Measurements from ENCODE around the gene PAM.

PAM gene

DNA sequence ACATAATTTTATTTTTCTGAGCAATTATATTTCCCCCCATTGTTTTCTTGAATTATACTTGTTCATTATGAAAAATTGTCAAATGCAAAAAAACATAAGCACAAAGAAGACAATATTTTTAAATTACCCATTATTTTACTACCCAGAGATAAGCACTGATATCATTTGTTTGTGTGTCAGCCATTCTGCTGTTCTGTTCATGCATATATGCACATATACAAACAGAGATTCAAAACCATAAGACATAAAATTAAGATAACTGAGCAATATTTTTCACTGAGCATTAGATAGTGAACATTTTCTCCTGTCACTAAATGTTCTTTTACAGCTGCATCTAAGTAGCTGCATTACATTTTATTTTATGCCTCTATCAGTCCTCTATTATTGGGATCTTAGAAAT, 35.6 kb downstream of the PAM start:
- Histone ChIP-seq H2AFZ (ENCODE audit: low read depth, low read length, severe bottlenecking) (no peak overlapping the region), H3K9me3 (ENCODE audit: insufficient read depth, low read length) (no peaks in the 10 kb centered on the region), H4K20me1 (ENCODE audit: low read depth, low read length) (no peaks in the 10 kb centered on the region), H3K27ac (ENCODE audit: low read depth, low read length) (no peak overlapping the region), H3K9me2 (replicated peaks; ENCODE audit: insufficient read depth, low read length) (no peaks in the 10 kb centered on the region), H3F3A (ENCODE audit: insufficient read depth) (no peaks in the 10 kb centered on the region), H3K4me3 (ENCODE audit: insufficient read depth, low read length, poor library complexity, severe bottlenecking) (no peak overlapping the region), H3K4me2 (ENCODE audit: low read depth, low read length, poor library complexity, severe bottlenecking) (no peak overlapping the region), H3K9ac (ENCODE audit: low read length) (no peak overlapping the region), H3K36me3 (ENCODE audit: low read length) (no peaks in the 10 kb centered on the region), H3K27me3 (ENCODE audit: low read length) (no peaks in the 10 kb centered on the region), H3K79me2 (ENCODE audit: insufficient read depth, low read length) (no peaks in the 10 kb centered on the region)
- TF ChIP-seq, protein P1, sequence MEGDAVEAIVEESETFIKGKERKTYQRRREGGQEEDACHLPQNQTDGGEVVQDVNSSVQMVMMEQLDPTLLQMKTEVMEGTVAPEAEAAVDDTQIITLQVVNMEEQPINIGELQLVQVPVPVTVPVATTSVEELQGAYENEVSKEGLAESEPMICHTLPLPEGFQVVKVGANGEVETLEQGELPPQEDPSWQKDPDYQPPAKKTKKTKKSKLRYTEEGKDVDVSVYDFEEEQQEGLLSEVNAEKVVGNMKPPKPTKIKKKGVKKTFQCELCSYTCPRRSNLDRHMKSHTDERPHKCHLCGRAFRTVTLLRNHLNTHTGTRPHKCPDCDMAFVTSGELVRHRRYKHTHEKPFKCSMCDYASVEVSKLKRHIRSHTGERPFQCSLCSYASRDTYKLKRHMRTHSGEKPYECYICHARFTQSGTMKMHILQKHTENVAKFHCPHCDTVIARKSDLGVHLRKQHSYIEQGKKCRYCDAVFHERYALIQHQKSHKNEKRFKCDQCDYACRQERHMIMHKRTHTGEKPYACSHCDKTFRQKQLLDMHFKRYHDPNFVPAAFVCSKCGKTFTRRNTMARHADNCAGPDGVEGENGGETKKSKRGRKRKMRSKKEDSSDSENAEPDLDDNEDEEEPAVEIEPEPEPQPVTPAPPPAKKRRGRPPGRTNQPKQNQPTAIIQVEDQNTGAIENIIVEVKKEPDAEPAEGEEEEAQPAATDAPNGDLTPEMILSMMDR (IDR thresholded peaks at IDR 0.05; ENCODE audit: insufficient read depth, low read length, poor library complexity, severe bottlenecking): no peak
- TF ChIP-seq EZH2phosphoT487 (conservative IDR thresholded peaks at IDR 0.05; ENCODE audit: low read length): no peak

DNA sequence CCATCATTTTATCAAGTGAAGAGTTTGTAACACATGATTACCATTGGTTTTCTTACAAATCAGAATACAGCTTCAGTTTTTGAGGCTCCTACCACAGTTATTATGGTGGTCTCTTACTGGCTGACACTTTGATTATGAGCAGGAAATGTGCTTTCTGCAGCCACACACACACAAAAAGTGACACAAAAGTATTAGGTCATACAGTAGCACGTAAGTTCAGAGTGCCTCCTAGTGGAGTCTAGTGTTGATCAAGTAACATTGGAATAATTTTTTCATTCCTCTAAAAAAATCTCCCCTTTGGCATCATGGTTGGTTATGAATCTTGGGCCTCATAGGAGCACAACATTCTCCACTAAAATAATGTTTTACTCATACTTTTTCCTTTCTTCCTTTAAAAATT, 37.6 kb downstream of the PAM start:
- Histone ChIP-seq H2AFZ (ENCODE audit: low read depth, low read length, severe bottlenecking) (no peak overlapping the region), H3K9ac (ENCODE audit: low read length) (no peak overlapping the region), H3K4me2 (ENCODE audit: low read depth, low read length, poor library complexity, severe bottlenecking) (no peak overlapping the region), H3K27ac (ENCODE audit: low read depth, low read length) (no peak overlapping the region), H3K36me3 (ENCODE audit: low read length) (no peaks in the 10 kb centered on the region), H4K20me1 (ENCODE audit: low read depth, low read length) (no peaks in the 10 kb centered on the region), H3F3A (ENCODE audit: insufficient read depth) (no peaks in the 10 kb centered on the region), H3K9me2 (replicated peaks; ENCODE audit: insufficient read depth, low read length) (no peaks in the 10 kb centered on the region), H3K4me3 (ENCODE audit: insufficient read depth, low read length, poor library complexity, severe bottlenecking) (no peak overlapping the region), H3K27me3 (ENCODE audit: low read length) (no peaks in the 10 kb centered on the region), H3K79me2 (ENCODE audit: insufficient read depth, low read length) (no peaks in the 10 kb centered on the region), H3K9me3 (ENCODE audit: insufficient read depth, low read length) (no peaks in the 10 kb centered on the region)
- TF ChIP-seq EZH2phosphoT487 (conservative IDR thresholded peaks at IDR 0.05; ENCODE audit: low read length): no peak
- TF ChIP-seq, protein P1 (IDR thresholded peaks at IDR 0.05; ENCODE audit: insufficient read depth, low read length, poor library complexity, severe bottlenecking): no peak

DNA sequence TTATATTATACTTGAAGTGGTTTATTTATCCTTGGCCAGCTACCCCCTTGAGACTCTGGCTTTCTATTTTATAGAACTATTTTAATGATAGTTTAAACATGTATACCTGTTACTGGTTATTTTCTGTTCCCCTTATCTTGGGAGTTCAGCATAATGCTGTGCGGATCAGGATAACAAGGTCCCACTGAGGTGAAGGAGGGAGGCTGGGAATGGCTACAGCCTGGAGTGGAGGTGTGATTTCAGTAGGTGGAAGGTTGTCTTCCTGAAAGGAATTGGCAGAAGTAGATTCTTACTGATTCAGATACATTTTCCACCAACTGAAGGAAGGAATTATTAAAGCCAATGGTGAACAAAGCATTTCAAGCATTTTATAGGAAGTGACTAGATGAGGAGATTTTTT, 38.9 kb downstream of the PAM start:
- Histone ChIP-seq H3K4me3 (ENCODE audit: insufficient read depth, low read length, poor library complexity, severe bottlenecking) (no peak overlapping the region), H3K36me3 (ENCODE audit: low read length) (no peaks in the 10 kb centered on the region), H3K9me3 (ENCODE audit: insufficient read depth, low read length) (no peaks in the 10 kb centered on the region), H3K27ac (ENCODE audit: low read depth, low read length) (no peak overlapping the region), H3F3A (ENCODE audit: insufficient read depth) (no peaks in the 10 kb centered on the region), H2AFZ (ENCODE audit: low read depth, low read length, severe bottlenecking) (no peak overlapping the region), H3K9me2 (replicated peaks; ENCODE audit: insufficient read depth, low read length) (no peaks in the 10 kb centered on the region), H3K79me2 (ENCODE audit: insufficient read depth, low read length) (no peaks in the 10 kb centered on the region), H3K4me2 (ENCODE audit: low read depth, low read length, poor library complexity, severe bottlenecking) (no peak overlapping the region), H3K27me3 (ENCODE audit: low read length) (no peaks in the 10 kb centered on the region), H3K9ac (ENCODE audit: low read length) (no peak overlapping the region), H4K20me1 (ENCODE audit: low read depth, low read length) (no peaks in the 10 kb centered on the region)
- TF ChIP-seq EZH2phosphoT487 (conservative IDR thresholded peaks at IDR 0.05; ENCODE audit: low read length): no peak
- TF ChIP-seq, protein P1 (IDR thresholded peaks at IDR 0.05; ENCODE audit: insufficient read depth, low read length, poor library complexity, severe bottlenecking): no peak
